RWPE2 (cell line): Measurements from ENCODE around the gene MRPL41.
"Not testable (repeated sequence)": the region's sequence is repeated elsewhere in the genome, so short reads cannot be mapped to it uniquely, and the experiment has no call there.

Experiments used
- ATAC-seq: fragments of 200-7000 bp; cut with Tn5 transposase; 3 replicates; pipeline ENCODE4 v1.9.1; 2021; ENCODE audit warnings: low read depth
- DNase-seq: peaks from one replicate; pipeline ENCODE4 v3.0.0-alpha.2; 2020; ENCODE audit warnings: low spot score
- H3K27ac ChIP-seq: fragments of 450-650 bp; 2 replicates; pipeline ENCODE4 v1.5.1; 2017; ENCODE audit warnings: mild to moderate bottlenecking; ENCODE audit not compliant: poor library complexity, severe bottlenecking
- H3K27me3 ChIP-seq: fragments of 250-450 bp; sonication (Bioruptor Pico); 2 replicates; pipeline ENCODE4 v1.5.1; 2021; ENCODE audit warnings: mild to moderate bottlenecking, moderate library complexity; ENCODE audit not compliant: insufficient read depth, poor library complexity, severe bottlenecking
- H3K36me3 ChIP-seq: fragments of 250-450 bp; sonication (Bioruptor Pico); 2 replicates; pipeline ENCODE4 v1.5.1; 2020; ENCODE audit warnings: low read depth, mild to moderate bottlenecking, moderate library complexity
- H3K4me1 ChIP-seq: fragments of 250-450 bp; sonication (Bioruptor Pico); 2 replicates; pipeline ENCODE4 v1.5.1; 2021; ENCODE audit warnings: mild to moderate bottlenecking, moderate library complexity; ENCODE audit not compliant: insufficient read depth, poor library complexity, severe bottlenecking
- H3K4me3 ChIP-seq: fragments of 250-450 bp; sonication (Bioruptor Pico); 2 replicates; pipeline ENCODE4 v1.5.1; 2021; ENCODE audit warnings: mild to moderate bottlenecking, moderate library complexity; ENCODE audit not compliant: severe bottlenecking
- H3K9me3 ChIP-seq: fragments of 250-450 bp; sonication (Bioruptor Pico); 2 replicates; pipeline ENCODE4 v1.5.1; 2021; ENCODE audit warnings: mild to moderate bottlenecking, moderate library complexity; ENCODE audit not compliant: severe bottlenecking
- TF ChIP-seq, protein P1 (sequence below): fragments of 450-650 bp; IDR thresholded peaks from one replicate; pipeline ENCODE4 v1.5.1; 2017; ENCODE audit warnings: mild to moderate bottlenecking, moderate library complexity; ENCODE audit not compliant: poor library complexity, severe bottlenecking

MRPL41 gene

DNA sequence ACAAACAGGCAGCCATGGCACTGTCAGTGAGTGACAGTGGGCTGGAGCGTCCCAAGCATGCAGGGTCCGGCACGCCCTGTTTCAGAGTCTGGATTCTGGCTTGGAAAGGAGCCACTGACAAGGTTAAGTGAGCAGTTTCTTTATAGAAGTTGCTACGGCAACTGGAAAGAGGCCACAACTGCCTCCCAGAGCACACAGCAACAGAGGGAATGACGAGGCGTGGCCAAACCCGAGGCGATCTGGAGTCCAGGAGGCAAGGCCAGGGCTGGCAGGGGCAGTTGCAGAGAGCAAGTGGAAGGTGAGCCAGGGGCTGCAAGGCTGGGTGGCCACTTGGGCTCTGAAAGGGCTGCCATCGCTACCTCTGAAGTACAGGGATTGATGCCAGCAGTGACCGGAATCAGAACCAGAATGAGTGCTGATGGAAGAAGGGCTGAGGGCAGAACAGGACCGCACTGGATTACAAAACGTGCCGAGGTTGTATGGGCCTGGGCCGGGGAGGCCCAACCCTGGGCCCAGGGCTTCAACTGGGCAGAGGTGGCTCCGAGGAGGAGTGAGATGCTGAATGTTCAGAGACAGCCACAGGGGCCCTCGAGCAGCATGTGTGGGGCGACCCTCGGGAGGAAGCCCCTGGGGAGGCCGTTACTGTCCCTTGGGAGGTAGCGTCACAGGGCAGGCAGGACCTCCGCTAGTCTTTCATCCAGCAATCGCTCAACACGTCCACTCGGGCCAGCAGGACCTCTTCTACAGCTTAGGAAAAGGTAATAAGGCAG is 4.6 kb downstream of the MRPL41 start:
- Histone ChIP-seq H3K4me1 (no peaks in the 10 kb centered on the region), H3K27me3 (no peaks in the 10 kb centered on the region), H3K36me3 (peaks cover 73% of the 10 kb centered on the region), H3K9me3 (no peaks in the 10 kb centered on the region), H3K4me3 (no peak overlapping the region), H3K27ac (no peak overlapping the region)
- ATAC-seq (no peak), DNase-seq (no peak)
- TF ChIP-seq, protein P1, sequence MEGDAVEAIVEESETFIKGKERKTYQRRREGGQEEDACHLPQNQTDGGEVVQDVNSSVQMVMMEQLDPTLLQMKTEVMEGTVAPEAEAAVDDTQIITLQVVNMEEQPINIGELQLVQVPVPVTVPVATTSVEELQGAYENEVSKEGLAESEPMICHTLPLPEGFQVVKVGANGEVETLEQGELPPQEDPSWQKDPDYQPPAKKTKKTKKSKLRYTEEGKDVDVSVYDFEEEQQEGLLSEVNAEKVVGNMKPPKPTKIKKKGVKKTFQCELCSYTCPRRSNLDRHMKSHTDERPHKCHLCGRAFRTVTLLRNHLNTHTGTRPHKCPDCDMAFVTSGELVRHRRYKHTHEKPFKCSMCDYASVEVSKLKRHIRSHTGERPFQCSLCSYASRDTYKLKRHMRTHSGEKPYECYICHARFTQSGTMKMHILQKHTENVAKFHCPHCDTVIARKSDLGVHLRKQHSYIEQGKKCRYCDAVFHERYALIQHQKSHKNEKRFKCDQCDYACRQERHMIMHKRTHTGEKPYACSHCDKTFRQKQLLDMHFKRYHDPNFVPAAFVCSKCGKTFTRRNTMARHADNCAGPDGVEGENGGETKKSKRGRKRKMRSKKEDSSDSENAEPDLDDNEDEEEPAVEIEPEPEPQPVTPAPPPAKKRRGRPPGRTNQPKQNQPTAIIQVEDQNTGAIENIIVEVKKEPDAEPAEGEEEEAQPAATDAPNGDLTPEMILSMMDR = no peak

DNA sequence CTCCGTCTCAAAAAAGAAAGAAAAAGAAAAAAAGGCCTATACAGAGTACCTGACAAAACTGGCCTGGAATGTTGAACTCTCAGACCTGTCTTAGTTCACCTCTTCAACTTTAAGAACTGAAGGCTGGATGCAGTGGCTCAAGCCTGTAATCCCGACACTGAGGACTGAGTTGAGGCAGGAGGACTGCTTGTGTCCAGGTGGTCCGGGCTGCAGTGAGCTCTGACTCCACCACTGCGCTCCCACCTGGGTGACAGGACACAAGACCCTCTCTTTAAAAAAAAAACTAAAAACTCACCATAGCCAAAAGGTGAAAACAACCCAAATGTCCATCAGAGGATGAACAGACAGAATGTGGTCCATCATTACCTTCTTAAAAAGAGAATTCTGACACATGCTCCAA is 6.4 kb downstream of the MRPL41 start:
- TF ChIP-seq, protein P1 = no peak
- no peak for DNase-seq
- H3K4me3 ChIP-seq = no peak overlapping the region
- H3K27ac ChIP-seq = no peak overlapping the region
- peaks cover 79% of the 10 kb centered on the region for H3K36me3 ChIP-seq
- H3K9me3 ChIP-seq = no peaks in the 10 kb centered on the region
- no peaks in the 10 kb centered on the region for H3K27me3 ChIP-seq
- ATAC-seq = no peak
- H3K4me1 ChIP-seq = no peaks in the 10 kb centered on the region

DNA sequence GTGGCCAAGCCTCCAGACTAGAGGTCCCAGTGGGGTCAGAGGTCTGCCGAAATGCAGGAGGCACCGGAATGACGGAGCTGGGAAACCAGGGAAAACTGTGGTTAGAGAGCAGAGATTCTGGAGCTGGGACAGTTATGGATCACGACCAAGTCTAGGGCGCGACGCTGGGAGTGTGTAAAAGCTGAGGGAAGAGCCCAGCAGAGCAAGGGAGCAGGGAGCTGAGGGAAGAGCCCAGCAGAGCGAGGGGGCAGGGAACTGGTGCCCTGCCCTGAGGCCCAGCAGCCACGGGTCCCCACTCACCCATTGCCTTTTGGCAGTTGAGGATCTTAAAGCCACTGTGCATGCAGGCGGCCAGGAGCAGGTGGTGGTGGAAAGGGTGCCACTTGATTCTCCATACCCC is 12.5 kb downstream of the MRPL41 start:
- no peak overlapping the region for H3K4me3 ChIP-seq
- ATAC-seq (no peak), DNase-seq (no peak)
- H3K27me3 ChIP-seq = no peaks in the 10 kb centered on the region
- H3K9me3 ChIP-seq = no peaks in the 10 kb centered on the region
- H3K27ac ChIP-seq = no peak overlapping the region
- H3K4me1 ChIP-seq = no peaks in the 10 kb centered on the region
- H3K36me3 ChIP-seq = peaks cover 42% of the 10 kb centered on the region
- TF ChIP-seq, protein P1 = no peak

DNA sequence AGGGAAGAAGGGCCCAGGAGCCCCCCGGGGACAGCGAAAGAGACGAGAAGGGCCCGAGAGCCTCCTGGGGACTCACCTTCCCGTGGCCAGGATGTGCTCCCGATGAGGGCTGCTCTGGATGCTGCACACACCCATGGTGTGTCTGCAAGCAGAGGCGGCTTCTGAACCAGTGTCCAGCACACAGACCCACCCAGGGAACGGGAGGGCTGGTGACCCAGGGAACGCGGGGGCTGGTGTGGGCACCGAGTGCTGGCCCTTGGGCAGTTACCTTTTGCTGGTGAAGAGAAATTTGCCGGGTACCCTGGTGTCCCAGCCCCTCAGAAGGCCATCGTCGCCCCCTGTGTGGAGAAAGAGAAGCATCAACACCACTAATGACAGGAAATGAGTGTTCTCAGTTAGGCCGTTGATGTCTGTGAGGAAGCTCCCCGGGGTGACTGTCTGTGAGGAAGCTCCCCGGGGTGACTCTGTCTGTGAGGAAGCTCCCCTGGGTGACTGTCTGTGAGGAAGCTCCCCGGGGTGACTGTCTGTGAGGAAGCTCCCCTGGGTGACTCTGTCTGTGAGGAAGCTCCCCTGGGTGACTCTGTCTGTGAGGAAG is 13.2 kb downstream of the MRPL41 start:
- no peak overlapping the region for H3K27ac ChIP-seq
- TF ChIP-seq, protein P1 = no peak
- no peak for ATAC-seq

DNA sequence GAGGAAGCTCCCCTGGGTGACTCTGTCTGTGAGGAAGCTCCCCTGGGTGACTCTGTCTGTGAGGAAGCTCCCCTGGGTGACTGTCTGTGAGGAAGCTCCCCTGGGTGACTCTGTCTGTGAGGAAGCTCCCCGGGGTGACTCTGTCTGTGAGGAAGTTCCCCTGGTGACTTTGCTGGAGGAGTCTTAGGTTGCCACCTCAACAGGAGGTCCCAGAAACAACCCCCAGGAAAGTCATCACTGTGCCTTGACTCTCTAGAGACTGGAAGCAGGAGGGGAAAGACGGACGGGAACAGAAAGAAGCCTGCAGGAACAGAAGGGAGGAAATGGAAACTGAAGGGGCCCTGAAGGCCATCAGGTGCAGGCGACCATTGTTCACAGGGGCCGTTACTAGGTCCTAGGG is 16.8 kb downstream of the MRPL41 start:
- ATAC-seq, H3K27me3 ChIP-seq, H3K9me3 ChIP-seq, H3K4me3 ChIP-seq, DNase-seq, H3K27ac ChIP-seq, H3K4me1 ChIP-seq: not testable (repeated sequence)
- H3K36me3 ChIP-seq = peaks cover 37% of the 10 kb centered on the region

More for the DNA sequence above, 13.2 kb downstream of the MRPL41 start:
- no peaks in the 10 kb centered on the region for H3K27me3 ChIP-seq
- H3K9me3 ChIP-seq = no peaks in the 10 kb centered on the region
- H3K4me3 ChIP-seq = no peak overlapping the region
- DNase-seq = no peak
- no peaks in the 10 kb centered on the region for H3K4me1 ChIP-seq
- H3K36me3 ChIP-seq = peaks cover 35% of the 10 kb centered on the region
